Activated CD8-positive, alpha-beta memory T cell treated with anti-CD3 and anti-CD28 coated beads, Interleukin-2, amount 50 U/mL, for 1 hour (primary cell): ENCODE measurements around the gene TMEM100.
"Not testable (repeated sequence)": the region's sequence is repeated elsewhere in the genome, so short reads cannot be mapped to it uniquely, and the experiment has no call there.

ENCODE experiments used
- DNase-seq: peaks from one replicate; pipeline ENCODE4 v3.0.0-alpha.2; 2020; ENCODE audit errors: extremely low read depth

The TMEM100 gene

DNA sequence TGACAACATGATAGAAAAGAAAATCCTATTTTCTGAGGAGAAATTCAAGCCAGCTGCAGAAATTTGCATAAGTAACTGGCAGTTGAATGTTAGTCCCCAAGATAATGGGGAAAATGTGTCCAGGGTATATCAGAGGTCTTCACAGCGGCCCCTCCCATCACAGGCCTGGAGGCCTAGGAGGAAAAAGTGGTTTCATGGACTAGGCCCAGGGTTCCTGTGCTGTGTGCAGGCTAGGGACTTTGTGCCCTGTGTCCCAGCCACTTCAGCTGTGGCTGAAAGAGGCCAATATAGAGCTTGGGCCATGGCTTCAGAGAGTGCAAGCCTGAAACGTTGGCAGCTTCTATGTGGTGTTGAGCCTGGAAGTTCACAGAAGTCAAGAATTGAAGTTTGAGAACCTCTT lies 35.6 kb downstream of the TMEM100 start:
- no peak for DNase-seq

- DNase-seq = no peak
Observed at GRCh38 chr17:55683550-55684315, 38.9 kb downstream of the TMEM100 start.

GRCh38 chr17:55681342-55681700 lies 41.3 kb downstream of the TMEM100 start:
- no peak for DNase-seq

DNA sequence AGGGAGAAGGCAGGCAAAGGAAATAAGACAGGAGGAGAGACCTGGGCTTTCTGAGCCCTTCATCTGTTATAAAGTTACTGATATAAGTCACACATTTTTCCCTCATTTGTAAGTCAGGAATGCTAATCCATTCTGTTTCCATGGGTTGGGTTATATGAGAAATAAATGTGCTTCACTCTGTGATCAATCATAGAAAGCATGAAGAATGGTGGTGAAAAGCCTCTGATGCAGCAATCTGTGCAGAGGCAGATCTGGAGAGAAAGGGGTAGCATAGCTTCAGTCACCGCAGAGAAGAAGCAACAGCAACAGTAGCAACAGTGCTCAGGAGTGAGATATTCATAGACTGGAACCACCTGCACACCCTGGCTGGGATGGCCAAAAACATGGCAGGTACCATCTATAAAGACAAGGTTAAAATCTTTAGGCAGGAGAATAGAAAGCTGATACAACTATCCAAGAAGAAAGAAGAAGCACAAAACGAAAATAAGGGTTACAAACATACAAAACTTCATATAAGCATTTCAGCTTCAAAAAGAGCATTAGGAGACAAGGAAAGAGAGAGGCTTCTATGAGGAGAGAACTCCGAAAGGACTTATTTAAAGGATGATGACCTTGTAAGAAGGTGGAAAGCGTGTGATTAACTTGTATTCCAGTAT lies 41.9 kb downstream of the TMEM100 start:
- no peak for DNase-seq

DNA sequence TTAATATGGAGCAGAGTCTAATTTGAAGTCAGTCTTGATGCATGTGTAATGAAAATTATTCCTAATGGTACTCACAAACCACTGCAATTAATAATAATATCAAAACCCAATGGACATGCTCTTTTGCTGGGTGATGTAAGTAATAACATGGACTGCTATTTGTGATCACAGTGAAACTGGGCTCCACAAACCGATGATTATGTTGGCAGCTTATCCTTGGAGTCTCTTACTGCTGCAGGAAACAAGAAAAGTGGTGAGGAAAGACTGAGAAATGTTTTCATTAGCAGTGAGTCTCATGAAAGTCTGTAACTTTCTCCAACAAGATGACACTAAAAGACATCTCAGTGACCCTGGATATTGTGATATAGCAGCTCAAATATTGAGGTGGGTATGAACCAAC lies 45.2 kb downstream of the TMEM100 start:
- DNase-seq = no peak

DNA sequence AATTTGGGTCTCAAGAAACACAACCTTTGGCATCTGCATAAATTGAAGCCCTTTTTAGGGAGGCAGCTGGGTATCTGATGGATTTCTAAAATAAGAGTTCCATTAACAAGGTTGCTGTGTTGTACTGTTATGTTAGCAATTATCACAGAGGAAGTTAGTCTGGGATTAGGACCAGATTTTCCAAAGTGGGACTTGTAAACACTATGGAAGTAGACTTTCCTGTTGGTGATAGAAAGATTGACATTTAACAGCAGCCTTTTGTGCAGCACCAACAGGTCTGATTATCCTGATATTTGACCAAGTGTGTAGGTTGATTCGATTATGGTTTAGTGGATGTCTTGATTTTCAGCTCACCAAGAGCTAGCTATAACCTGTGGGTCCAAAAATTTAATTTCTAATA lies 46.4 kb downstream of the TMEM100 start:
- no peak for DNase-seq

DNA sequence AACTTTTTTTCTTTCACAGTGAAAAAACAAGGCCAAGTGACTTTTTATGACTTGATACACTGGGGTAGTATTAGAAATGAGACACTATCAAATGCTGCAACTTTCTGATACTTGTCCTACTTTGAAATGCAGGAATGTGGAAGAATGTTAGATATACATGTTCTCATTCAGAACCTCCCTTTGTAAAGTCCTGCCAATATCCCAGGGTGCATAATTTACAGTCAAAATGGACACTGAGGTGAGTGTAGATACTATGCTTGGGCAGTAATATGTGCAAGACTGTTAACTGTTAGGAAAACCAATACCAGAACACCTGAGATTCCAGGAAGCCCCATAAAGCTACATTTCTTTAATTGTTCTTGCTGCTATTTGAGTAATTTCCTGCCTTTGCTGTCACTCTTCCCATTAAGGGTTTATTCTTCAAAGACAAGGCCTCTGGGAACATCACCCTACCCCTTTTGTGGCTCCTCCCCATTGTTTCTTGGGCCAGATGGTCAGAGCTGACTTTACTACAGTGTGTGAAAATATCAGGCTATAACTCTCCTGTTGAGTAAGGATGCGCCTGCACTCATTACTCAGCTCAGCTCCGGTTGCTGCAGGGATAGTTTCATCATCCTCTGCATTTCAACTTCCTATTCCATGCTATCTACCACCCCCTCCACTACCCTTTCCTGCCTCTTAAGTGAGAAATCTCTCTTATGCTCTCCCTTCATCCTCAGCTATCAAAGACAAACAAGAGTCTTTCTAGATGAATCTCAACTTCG lies 48.7 kb downstream of the TMEM100 start:
- DNase-seq = no peak

DNA sequence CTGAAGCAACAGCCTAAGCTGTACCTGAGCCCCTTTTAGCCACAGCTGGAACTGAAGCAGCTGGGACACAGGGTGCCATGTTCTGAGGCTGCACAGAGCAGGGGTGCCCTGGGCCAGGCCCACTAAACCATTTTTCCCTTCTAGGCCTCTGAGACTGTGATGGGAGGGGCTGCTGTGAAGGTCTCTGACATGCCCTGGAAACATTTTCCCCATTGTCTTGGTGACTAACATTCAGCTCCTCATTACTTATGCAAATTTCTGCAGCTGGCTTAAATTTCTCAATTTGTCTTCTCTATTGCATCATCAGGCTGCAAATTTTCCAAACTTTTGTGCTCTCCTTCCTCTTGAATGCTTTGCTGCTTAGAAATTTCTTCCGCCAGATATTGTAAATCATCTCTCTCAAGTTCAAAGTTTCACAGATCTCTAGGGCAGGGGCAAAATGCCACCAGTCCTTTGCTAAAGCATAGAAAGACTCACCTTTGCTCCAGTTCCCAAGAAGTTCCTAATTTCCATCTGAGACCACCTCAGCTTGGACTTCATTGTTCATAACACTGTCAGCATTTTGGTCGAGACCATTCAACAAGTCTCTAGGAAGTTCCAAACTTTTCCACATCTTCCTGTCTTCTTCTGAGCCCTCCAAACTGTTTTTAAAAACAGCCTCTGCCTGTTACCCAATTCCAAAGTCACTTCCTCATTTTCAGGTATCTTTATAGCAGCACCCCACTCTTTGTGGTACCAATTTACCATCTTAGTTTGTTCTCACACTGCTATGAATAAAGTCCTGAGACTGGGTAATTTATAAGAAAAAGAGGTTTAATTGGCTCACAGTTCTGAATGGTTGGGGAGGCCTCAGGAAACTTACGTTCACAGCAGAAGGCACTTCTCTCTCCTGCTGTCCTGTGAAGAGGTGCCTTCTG lies 49.8 kb downstream of the TMEM100 start:
- DNase-seq = no peak

- not testable (repeated sequence) for DNase-seq
Observed at GRCh38 chr17:55672010-55672409, 50.7 kb downstream of the TMEM100 start.
